H9 (cell line): Measurements from ENCODE around the gene CDH7. TPM values are rescaled to one million over a fixed set of nuclear protein-coding genes. Genes with fewer than 3 reads are reported as not detected.

Source experiments
- DNase-seq: peaks from one replicate; pipeline ENCODE4 v3.0.0-alpha.2; 2017
- H2AFZ ChIP-seq: one replicate; pipeline ENCODE4 v1.6.1; 2013; ENCODE audit warnings: mild to moderate bottlenecking, low read length, control low read depth, moderate library complexity
- H2AK5ac ChIP-seq: 2 replicates; pipeline ENCODE4 v1.6.1; 2013; ENCODE audit warnings: low read length, control low read depth, mixed read lengths; ENCODE audit not compliant: insufficient read length
- H2BK120ac ChIP-seq: one replicate; pipeline ENCODE4 v1.6.1; 2013; ENCODE audit warnings: low read depth, mild to moderate bottlenecking, low read length, control low read depth, inconsistent platforms; ENCODE audit not compliant: poor library complexity, severe bottlenecking
- H2BK12ac ChIP-seq: 2 replicates; pipeline ENCODE4 v1.6.1; 2013; ENCODE audit warnings: low read length, control low read depth, mixed read lengths, low read depth; ENCODE audit not compliant: insufficient read length
- H2BK15ac ChIP-seq: 2 replicates; pipeline ENCODE4 v1.6.1; 2013; ENCODE audit warnings: low read depth, low read length, control low read depth
- H2BK20ac ChIP-seq: one replicate; pipeline ENCODE4 v1.6.1; 2013; ENCODE audit warnings: low read depth, mild to moderate bottlenecking, low read length, control low read depth, inconsistent platforms; ENCODE audit not compliant: poor library complexity, severe bottlenecking
- H2BK5ac ChIP-seq: 2 replicates; pipeline ENCODE4 v1.6.1; 2013; ENCODE audit warnings: low read length, control low read depth, mixed read lengths; ENCODE audit not compliant: insufficient read length
- H3K14ac ChIP-seq: 2 replicates; pipeline ENCODE4 v1.6.1; 2013; ENCODE audit warnings: low read length, control low read depth; ENCODE audit not compliant: insufficient read depth
- H3K18ac ChIP-seq: 2 replicates; pipeline ENCODE4 v1.6.1; 2013; ENCODE audit warnings: low read depth, mild to moderate bottlenecking, mixed read lengths, low read length, control low read depth; ENCODE audit not compliant: insufficient read length
- H3K23ac ChIP-seq: 2 replicates; pipeline ENCODE4 v1.6.1; 2013; ENCODE audit warnings: low read length, control low read depth, mixed read lengths, low read depth; ENCODE audit not compliant: insufficient read length
- H3K23me2 ChIP-seq: 2 replicates; pipeline ENCODE4 v1.6.1; 2013; ENCODE audit warnings: low read depth, mild to moderate bottlenecking, mixed read lengths, low read length, control low read depth; ENCODE audit not compliant: insufficient read length, poor library complexity, severe bottlenecking
- H3K27ac ChIP-seq: 2 replicates; pipeline ENCODE4 v1.5.1; 2013; ENCODE audit warnings: low read length, control low read depth, mixed read lengths, low read depth; ENCODE audit not compliant: insufficient read length
- H3K27me3 ChIP-seq: 2 replicates; pipeline ENCODE4 v1.6.1; 2013; ENCODE audit warnings: low read length, control low read depth, inconsistent platforms; ENCODE audit not compliant: insufficient read depth
- H3K4ac ChIP-seq: 2 replicates; pipeline ENCODE4 v1.6.1; 2013; ENCODE audit warnings: low read depth, mild to moderate bottlenecking, control low read depth, inconsistent platforms, low read length, moderate library complexity
- H3K4me1 ChIP-seq: 2 replicates; pipeline ENCODE4 v1.6.1; 2013; ENCODE audit warnings: low read length, control low read depth, inconsistent platforms; ENCODE audit not compliant: insufficient read depth
- H3K4me2 ChIP-seq: 2 replicates; pipeline ENCODE4 v1.6.1; 2013; ENCODE audit warnings: low read length, control low read depth, mixed read lengths; ENCODE audit not compliant: insufficient read length, insufficient read depth
- H3K56ac ChIP-seq: 2 replicates; pipeline ENCODE4 v1.6.1; 2013; ENCODE audit warnings: low read depth, mild to moderate bottlenecking, mixed read lengths, low read length, control low read depth; ENCODE audit not compliant: insufficient read length
- H3K79me1 ChIP-seq: 2 replicates; pipeline ENCODE4 v1.6.1; 2013; ENCODE audit warnings: low read depth, mild to moderate bottlenecking, moderate library complexity, low read length, control low read depth, inconsistent platforms; ENCODE audit not compliant: insufficient read depth, poor library complexity, severe bottlenecking
- H3K79me2 ChIP-seq: 2 replicates; pipeline ENCODE4 v1.6.1; 2013; ENCODE audit warnings: low read length, control low read depth, inconsistent platforms; ENCODE audit not compliant: insufficient read depth
- H3K9ac ChIP-seq: 2 replicates; pipeline ENCODE4 v1.6.1; 2013; ENCODE audit warnings: low read length, control low read depth, mixed read lengths; ENCODE audit not compliant: insufficient read length; ENCODE audit errors: extremely low read depth
- H3K9me3 ChIP-seq: one replicate; pipeline ENCODE4 v1.6.1; 2013; ENCODE audit warnings: low read depth, low read length, inconsistent platforms; ENCODE audit not compliant: control insufficient read depth
- H3T11ph ChIP-seq: one replicate; pipeline ENCODE4 v1.6.1; 2013; ENCODE audit warnings: mild to moderate bottlenecking, low read length, control low read depth, inconsistent platforms
- H4K20me1 ChIP-seq: one replicate; pipeline ENCODE4 v1.6.1; 2013; ENCODE audit not compliant: control insufficient read depth, insufficient read length, insufficient read depth
- H4K5ac ChIP-seq: 2 replicates; pipeline ENCODE4 v1.6.1; 2013; ENCODE audit warnings: low read depth, mild to moderate bottlenecking, mixed read lengths, low read length, control low read depth; ENCODE audit not compliant: insufficient read length
- H4K8ac ChIP-seq: replicated peaks from 2 replicates; pipeline ENCODE4 v1.6.1; 2013; ENCODE audit warnings: low read length, control low read depth, mixed read lengths, low read depth; ENCODE audit not compliant: insufficient read length
- H4K91ac ChIP-seq: 2 replicates; pipeline ENCODE4 v1.6.1; 2013; ENCODE audit warnings: low read depth, mild to moderate bottlenecking, moderate library complexity, mixed read lengths, low read length, control low read depth; ENCODE audit not compliant: insufficient read length
- H3K27ac Mint-ChIP-seq, 3 experiments: 2 replicates in 2 of 3; 3 replicates in 1 of 3; pipeline ENCODE4 v1.8.0; 2020 to 2021; ENCODE audit warnings: mixed read lengths in 3 of 3, mild to moderate bottlenecking in 1 of 3, moderate library complexity in 1 of 3
- H3K27me3 Mint-ChIP-seq: 2 replicates; pipeline ENCODE4 v1.8.0; 2021; ENCODE audit warnings: low read depth, mild to moderate bottlenecking, moderate library complexity, mixed read lengths
- H3K36me3 Mint-ChIP-seq, 3 experiments: 2 replicates in 2 of 3; 3 replicates in 1 of 3; pipeline ENCODE4 v1.8.0; 2020 to 2021; ENCODE audit warnings: low read depth in 3 of 3, mixed read lengths in 3 of 3; ENCODE audit not compliant: insufficient read depth in 1 of 3
- H3K4me1 Mint-ChIP-seq, 2 experiments: 2 replicates each; pipeline ENCODE4 v1.8.0; 2020; ENCODE audit warnings: mixed read lengths in 2 of 2
- H3K4me3 Mint-ChIP-seq, 2 experiments: 2 replicates in 1 of 2; 3 replicates in 1 of 2; pipeline ENCODE4 v1.8.0; 2020 to 2021; ENCODE audit warnings: mild to moderate bottlenecking in 2 of 2, mixed read lengths in 2 of 2, moderate library complexity in 1 of 2
- H3K9me3 Mint-ChIP-seq, 2 experiments: 2 replicates in 1 of 2; 3 replicates in 1 of 2; pipeline ENCODE4 v1.8.0; 2020; ENCODE audit warnings: mild to moderate bottlenecking in 2 of 2, mixed read lengths in 2 of 2, moderate library complexity in 1 of 2
- WGBS: extraction: QIAGEN DNeasy Blood & Tissue Kit; methylation state at CpG from one replicate; pipeline ENCODE4 v1.1.7; 2013; ENCODE audit warnings: missing lambda C conversion rate, low lambda C conversion rate, mixed read lengths; ENCODE audit not compliant: insufficient read length; ENCODE audit errors: extremely low coverage; 5-methylcytosine and 5-hydroxymethylcytosine counted together
- long read RNA-seq: library from polyadenylated mRNA; unstranded; transcript quantifications from one replicate; pipeline ENCODE4 v2.0.0, GENCODE V29; 2020
- total RNA-seq: library from RNA; stranded (reverse); gene quantifications from 2 replicates; pipeline ENCODE4 v1.2.1, GENCODE V29; 2021
- TF ChIP-seq, protein P1 (sequence below): fragments of 200-600 bp; sonication (generic); conservative IDR thresholded peaks from 3 replicates; pipeline ENCODE4 v1.8.0; 2021; ENCODE audit warnings: antibody characterized with exemption, mild to moderate bottlenecking

Gene CDH7, protein sequence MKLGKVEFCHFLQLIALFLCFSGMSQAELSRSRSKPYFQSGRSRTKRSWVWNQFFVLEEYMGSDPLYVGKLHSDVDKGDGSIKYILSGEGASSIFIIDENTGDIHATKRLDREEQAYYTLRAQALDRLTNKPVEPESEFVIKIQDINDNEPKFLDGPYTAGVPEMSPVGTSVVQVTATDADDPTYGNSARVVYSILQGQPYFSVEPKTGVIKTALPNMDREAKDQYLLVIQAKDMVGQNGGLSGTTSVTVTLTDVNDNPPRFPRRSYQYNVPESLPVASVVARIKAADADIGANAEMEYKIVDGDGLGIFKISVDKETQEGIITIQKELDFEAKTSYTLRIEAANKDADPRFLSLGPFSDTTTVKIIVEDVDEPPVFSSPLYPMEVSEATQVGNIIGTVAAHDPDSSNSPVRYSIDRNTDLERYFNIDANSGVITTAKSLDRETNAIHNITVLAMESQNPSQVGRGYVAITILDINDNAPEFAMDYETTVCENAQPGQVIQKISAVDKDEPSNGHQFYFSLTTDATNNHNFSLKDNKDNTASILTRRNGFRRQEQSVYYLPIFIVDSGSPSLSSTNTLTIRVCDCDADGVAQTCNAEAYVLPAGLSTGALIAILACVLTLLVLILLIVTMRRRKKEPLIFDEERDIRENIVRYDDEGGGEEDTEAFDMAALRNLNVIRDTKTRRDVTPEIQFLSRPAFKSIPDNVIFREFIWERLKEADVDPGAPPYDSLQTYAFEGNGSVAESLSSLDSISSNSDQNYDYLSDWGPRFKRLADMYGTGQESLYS
- total RNA-seq = 0.13 and 0.29 TPM in 2 replicates
- long read RNA-seq, partial matches to known transcripts = 0 of 1 reads
- long read RNA-seq, other reads (novel, unspliced or antisense) = 0 of 1 reads

DNA sequence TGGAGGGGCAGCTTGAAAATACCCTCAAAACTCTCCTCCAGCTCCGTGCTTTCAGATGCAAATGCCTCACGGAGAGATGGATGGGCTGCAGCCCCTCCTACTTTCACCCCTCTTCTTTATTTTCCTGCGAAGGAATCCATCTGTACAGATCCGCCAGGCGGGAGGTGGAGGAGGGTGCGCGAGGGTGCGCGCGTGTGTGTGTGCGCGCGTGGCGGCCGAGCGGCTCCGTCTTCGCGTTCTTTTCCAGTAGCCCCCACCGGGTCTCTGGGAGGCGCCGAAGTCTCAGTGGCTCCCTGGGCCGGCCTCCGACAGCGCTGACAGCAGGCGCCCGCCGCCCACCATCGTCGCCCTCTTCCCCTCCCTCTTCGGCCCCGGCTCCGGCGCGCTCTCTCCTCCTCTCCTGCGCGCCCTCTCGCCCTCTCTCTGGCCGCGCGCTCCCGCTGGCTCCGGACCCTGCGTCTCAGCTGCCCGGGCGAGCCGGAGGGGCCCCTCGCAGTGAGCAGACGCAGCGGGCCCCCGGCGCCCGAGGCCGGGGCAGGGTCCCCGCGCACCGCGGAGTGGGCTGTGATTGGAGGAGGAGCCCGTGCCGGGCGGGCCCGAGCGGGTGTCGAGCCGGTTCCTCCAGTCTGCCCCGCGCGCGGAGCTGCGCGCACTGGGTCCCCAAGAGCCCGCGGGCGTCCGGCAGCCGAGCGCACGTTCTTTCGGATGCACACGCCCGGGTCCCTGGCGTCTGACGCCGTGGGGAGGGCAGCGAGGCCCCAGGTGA is at the start of gene CDH7:
Gene CDH7, plus strand, starts transcription at position 624 of the 766 bp plus-strand sequence. CDS start 11,831 bp downstream, outside the sequence.
- no peak within 1 kb of the TSS for H3K27ac ChIP-seq
- H3K23me2 ChIP-seq = peaks cover 4% of the 10 kb centered on the region
- no peak within 1 kb of the TSS for H2AFZ ChIP-seq
- no peaks in the 10 kb centered on the region for H3K4me1 ChIP-seq
- H3K27me3 ChIP-seq = peaks cover 12% of the 10 kb centered on the region; the same call in 1 of the 2 replicates
- no peaks in the 10 kb centered on the region for H3K79me2 ChIP-seq
- DNase-seq = peak; percentile 46
- Mint-ChIP-seq H3K36me3 (no peaks in the 10 kb centered on the region), H3K27ac (no peak within 1 kb of the TSS; a peak in 1 of 7 replicates), H3K4me1 (peaks cover 19 to 30% of the 10 kb centered on the region in 2 experiments), H3K9me3 (no peaks in the 10 kb centered on the region; a peak in 1 of 5 replicates), H3K27me3 (peaks cover 59% of the 10 kb centered on the region), H3K4me3 (peak within 1 kb of the TSS; percentile 84 to 93)
- H4K8ac ChIP-seq = no peak within 1 kb of the TSS
- no peak within 1 kb of the TSS for H3T11ph ChIP-seq
- no peak within 1 kb of the TSS for H2AK5ac ChIP-seq
- H3K9ac ChIP-seq = no peak within 1 kb of the TSS
- no peak within 1 kb of the TSS for H2BK5ac ChIP-seq
- no peaks in the 10 kb centered on the region for H4K20me1 ChIP-seq
- H3K4me2 ChIP-seq = peak within 1 kb of the TSS; percentile 82
- TF ChIP-seq, protein P1, sequence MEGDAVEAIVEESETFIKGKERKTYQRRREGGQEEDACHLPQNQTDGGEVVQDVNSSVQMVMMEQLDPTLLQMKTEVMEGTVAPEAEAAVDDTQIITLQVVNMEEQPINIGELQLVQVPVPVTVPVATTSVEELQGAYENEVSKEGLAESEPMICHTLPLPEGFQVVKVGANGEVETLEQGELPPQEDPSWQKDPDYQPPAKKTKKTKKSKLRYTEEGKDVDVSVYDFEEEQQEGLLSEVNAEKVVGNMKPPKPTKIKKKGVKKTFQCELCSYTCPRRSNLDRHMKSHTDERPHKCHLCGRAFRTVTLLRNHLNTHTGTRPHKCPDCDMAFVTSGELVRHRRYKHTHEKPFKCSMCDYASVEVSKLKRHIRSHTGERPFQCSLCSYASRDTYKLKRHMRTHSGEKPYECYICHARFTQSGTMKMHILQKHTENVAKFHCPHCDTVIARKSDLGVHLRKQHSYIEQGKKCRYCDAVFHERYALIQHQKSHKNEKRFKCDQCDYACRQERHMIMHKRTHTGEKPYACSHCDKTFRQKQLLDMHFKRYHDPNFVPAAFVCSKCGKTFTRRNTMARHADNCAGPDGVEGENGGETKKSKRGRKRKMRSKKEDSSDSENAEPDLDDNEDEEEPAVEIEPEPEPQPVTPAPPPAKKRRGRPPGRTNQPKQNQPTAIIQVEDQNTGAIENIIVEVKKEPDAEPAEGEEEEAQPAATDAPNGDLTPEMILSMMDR = no peak
- H3K18ac ChIP-seq = no peak within 1 kb of the TSS
- H3K23ac ChIP-seq = no peak within 1 kb of the TSS
- H3K56ac ChIP-seq = no peak within 1 kb of the TSS
- no peaks in the 10 kb centered on the region for H3K9me3 ChIP-seq
- no CpG with 5 or more reads among the region's 85 CpGs for whole genome bisulfite sequencing
- no peak within 1 kb of the TSS for H2BK12ac ChIP-seq
- no peak within 1 kb of the TSS for H4K91ac ChIP-seq
- no peak within 1 kb of the TSS; the same call in 1 of the 2 replicates for H3K14ac ChIP-seq
- H2BK15ac ChIP-seq = no peak within 1 kb of the TSS; the same call in 1 of the 2 replicates
- H3K4ac ChIP-seq = no peak within 1 kb of the TSS
- no peak within 1 kb of the TSS for H4K5ac ChIP-seq
- H2BK120ac ChIP-seq = no peak within 1 kb of the TSS
- no peak within 1 kb of the TSS for H2BK20ac ChIP-seq
- no peaks in the 10 kb centered on the region for H3K79me1 ChIP-seq
